Astrocyte (in vitro differentiated cells and primary cell): ENCODE results near the gene SEMA4D. TPM values are rescaled to one million over a fixed set of nuclear protein-coding genes. Genes with fewer than 3 reads are reported as not detected.

Source experiments
- DNase-seq: peaks from one replicate; pipeline ENCODE4 v3.0.0-alpha.2; 2010; ENCODE audit warnings: low read depth
- FAIRE-seq: peaks from 2 replicates; lab custom pipeline; 2011; peaks lifted over from hg19 to GRCh38; lab: Jason Lieb, UNC
- H2AFZ ChIP-seq: 2 replicates; pipeline ENCODE4 v1.6.0; 2012; ENCODE audit warnings: low read depth, low read length, inconsistent platforms
- H3K27ac ChIP-seq: 2 replicates; pipeline ENCODE4 v1.5.1; 2011; ENCODE audit warnings: low read depth, low read length, inconsistent platforms
- H3K27me3 ChIP-seq: 2 replicates; pipeline ENCODE4 v1.6.0; 2011; ENCODE audit warnings: low read length, inconsistent platforms; ENCODE audit not compliant: insufficient read depth
- H3K36me3 ChIP-seq: 2 replicates; pipeline ENCODE4 v1.5.1; 2011; ENCODE audit warnings: low read length, inconsistent platforms; ENCODE audit not compliant: insufficient read depth
- H3K4me1 ChIP-seq: 2 replicates; pipeline ENCODE4 v1.5.1; 2011; ENCODE audit warnings: low read length, inconsistent platforms; ENCODE audit not compliant: insufficient read depth
- H3K4me2 ChIP-seq: 2 replicates; pipeline ENCODE4 v1.6.0; 2012; ENCODE audit warnings: low read length, inconsistent platforms
- H3K4me3 ChIP-seq: 2 replicates; pipeline ENCODE4 v1.5.1; 2011; ENCODE audit warnings: low read depth, mild to moderate bottlenecking, low read length, inconsistent platforms; ENCODE audit not compliant: insufficient read depth
- H3K79me2 ChIP-seq: 2 replicates; pipeline ENCODE4 v1.6.0; 2012; ENCODE audit warnings: mild to moderate bottlenecking, low read length, inconsistent platforms; ENCODE audit not compliant: insufficient read depth
- H3K9ac ChIP-seq: 2 replicates; pipeline ENCODE4 v1.6.0; 2012; ENCODE audit warnings: mild to moderate bottlenecking, low read length, inconsistent platforms
- H3K9me3 ChIP-seq: 2 replicates; pipeline ENCODE4 v1.5.1; 2012; ENCODE audit warnings: low read depth, mild to moderate bottlenecking, low read length, inconsistent platforms; ENCODE audit not compliant: insufficient read depth
- H4K20me1 ChIP-seq: 2 replicates; pipeline ENCODE4 v1.6.0; 2012; ENCODE audit warnings: low read length, inconsistent platforms; ENCODE audit not compliant: insufficient read depth
- H3K27ac Mint-ChIP-seq: one replicate; pipeline ENCODE4 v1.8.0; 2021; ENCODE audit warnings: mild to moderate bottlenecking, mixed read lengths; ENCODE audit not compliant: unreplicated experiment
- H3K27me3 Mint-ChIP-seq: one replicate; pipeline ENCODE4 v1.8.0; 2021; ENCODE audit warnings: low read depth, mixed read lengths; ENCODE audit not compliant: unreplicated experiment
- H3K36me3 Mint-ChIP-seq: one replicate; pipeline ENCODE4 v1.8.0; 2021; ENCODE audit warnings: low read depth, mixed read lengths; ENCODE audit not compliant: unreplicated experiment
- H3K4me1 Mint-ChIP-seq: one replicate; pipeline ENCODE4 v1.8.0; 2021; ENCODE audit warnings: low read depth, mixed read lengths; ENCODE audit not compliant: unreplicated experiment
- H3K4me3 Mint-ChIP-seq: one replicate; pipeline ENCODE4 v1.8.0; 2021; ENCODE audit warnings: mild to moderate bottlenecking, moderate library complexity, mixed read lengths; ENCODE audit not compliant: unreplicated experiment
- H3K9me3 Mint-ChIP-seq: one replicate; pipeline ENCODE4 v1.8.0; 2021; ENCODE audit warnings: mild to moderate bottlenecking, mixed read lengths; ENCODE audit not compliant: unreplicated experiment
- CTCF ChIP-seq: IDR thresholded peaks from 2 replicates; pipeline ENCODE4 v1.5.1; 2011; ENCODE audit warnings: low read depth, mild to moderate bottlenecking, inconsistent platforms, low read length, moderate library complexity; ENCODE audit not compliant: insufficient read depth
- EZH2 ChIP-seq: IDR thresholded peaks from 2 replicates; pipeline ENCODE4 v1.6.1; 2012; ENCODE audit warnings: mild to moderate bottlenecking, low read length, inconsistent platforms; ENCODE audit not compliant: insufficient read depth
- total RNA-seq: library from RNA; stranded (reverse); gene quantifications from 2 replicates; pipeline ENCODE4 v1.2.1, GENCODE V29; 2021

SEMA4D gene
- total RNA-seq, 1 donor from 2014 or later, result 6.2 TPM

DNA sequence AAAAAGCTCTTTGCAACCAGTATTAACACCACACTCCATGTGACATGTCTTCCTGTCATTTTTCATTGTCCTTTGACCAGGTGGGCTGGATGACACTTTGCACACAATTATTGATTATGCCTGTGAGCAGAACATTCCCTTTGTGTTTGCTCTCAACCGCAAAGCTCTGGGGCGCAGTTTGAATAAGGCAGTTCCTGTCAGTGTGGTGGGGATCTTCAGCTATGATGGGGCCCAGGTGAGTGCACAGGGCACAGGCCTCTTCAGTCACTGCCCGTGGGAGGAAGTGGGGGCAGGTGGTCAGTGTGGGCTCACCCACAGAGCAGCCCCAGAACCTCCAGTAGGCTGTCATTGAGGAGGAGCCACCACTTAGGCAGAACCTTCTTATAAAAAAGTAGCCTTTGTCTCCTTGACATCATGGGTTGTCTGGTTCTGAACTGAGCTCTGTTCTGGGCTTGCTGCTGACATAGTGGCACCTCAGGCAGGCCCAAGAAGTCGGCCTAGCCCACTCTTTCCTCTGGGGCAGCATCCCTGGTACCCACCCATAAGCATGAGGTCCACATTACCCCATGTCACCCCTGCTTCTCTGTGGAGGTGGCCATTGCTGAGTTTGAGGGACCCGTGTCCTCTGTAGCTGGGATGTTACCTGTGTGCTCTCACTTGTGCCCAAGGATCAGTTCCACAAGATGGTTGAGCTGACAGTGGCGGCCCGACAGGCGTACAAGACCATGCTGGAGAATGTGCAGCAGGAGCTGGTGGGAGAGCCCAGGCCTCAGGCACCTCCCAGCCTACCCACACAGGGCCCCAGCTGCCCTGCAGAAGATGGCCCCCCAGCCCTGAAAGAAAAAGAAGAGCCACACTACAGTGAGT is 140.3 kb downstream of the SEMA4D start:
- DNase-seq (no peak), FAIRE-seq (no peak)
- Mint-ChIP-seq H3K4me3 (no peak overlapping the region), H3K9me3 (no peaks in the 10 kb centered on the region), H3K4me1 (peaks cover 3% of the 10 kb centered on the region), H3K27ac (no peak overlapping the region), H3K27me3 (no peaks in the 10 kb centered on the region), H3K36me3 (peaks cover 27% of the 10 kb centered on the region)
- H3K4me3 ChIP-seq, result no peak overlapping the region
- peaks cover 3% of the 10 kb centered on the region for H3K79me2 ChIP-seq
- H3K9ac ChIP-seq, result no peak overlapping the region
- TF ChIP-seq CTCF, result no peak
- no peak for TF ChIP-seq EZH2
- no peaks in the 10 kb centered on the region for H3K4me1 ChIP-seq
- no peak overlapping the region for H3K4me2 ChIP-seq
- no peak overlapping the region for H3K27ac ChIP-seq
- H4K20me1 ChIP-seq, result peaks cover 37% of the 10 kb centered on the region
- no peaks in the 10 kb centered on the region for H3K27me3 ChIP-seq
- H3K9me3 ChIP-seq, result no peaks in the 10 kb centered on the region
- H2AFZ ChIP-seq, result no peak overlapping the region
- peaks cover 55% of the 10 kb centered on the region for H3K36me3 ChIP-seq

GRCh38 chr9:89356782-89357181 is 141.1 kb downstream of the SEMA4D start:
- no peak overlapping the region for H3K27ac ChIP-seq
- Mint-ChIP-seq H3K27me3 (no peaks in the 10 kb centered on the region), H3K4me3 (no peak overlapping the region), H3K4me1 (peaks cover 3% of the 10 kb centered on the region), H3K9me3 (no peaks in the 10 kb centered on the region), H3K36me3 (peaks cover 31% of the 10 kb centered on the region), H3K27ac (no peak overlapping the region)
- no peak overlapping the region for H3K9ac ChIP-seq
- H3K36me3 ChIP-seq, result peaks cover 60% of the 10 kb centered on the region
- no peak for TF ChIP-seq CTCF
- TF ChIP-seq EZH2, result no peak
- no peak for DNase-seq
- no peaks in the 10 kb centered on the region for H3K4me1 ChIP-seq
- no peak overlapping the region for H3K4me2 ChIP-seq
- no peak overlapping the region for H3K4me3 ChIP-seq
- peaks cover 44% of the 10 kb centered on the region for H4K20me1 ChIP-seq
- no peak for FAIRE-seq
- H3K9me3 ChIP-seq, result no peaks in the 10 kb centered on the region
- H2AFZ ChIP-seq, result no peak overlapping the region
- no peaks in the 10 kb centered on the region for H3K27me3 ChIP-seq
- H3K79me2 ChIP-seq, result peaks cover 3% of the 10 kb centered on the region

DNA sequence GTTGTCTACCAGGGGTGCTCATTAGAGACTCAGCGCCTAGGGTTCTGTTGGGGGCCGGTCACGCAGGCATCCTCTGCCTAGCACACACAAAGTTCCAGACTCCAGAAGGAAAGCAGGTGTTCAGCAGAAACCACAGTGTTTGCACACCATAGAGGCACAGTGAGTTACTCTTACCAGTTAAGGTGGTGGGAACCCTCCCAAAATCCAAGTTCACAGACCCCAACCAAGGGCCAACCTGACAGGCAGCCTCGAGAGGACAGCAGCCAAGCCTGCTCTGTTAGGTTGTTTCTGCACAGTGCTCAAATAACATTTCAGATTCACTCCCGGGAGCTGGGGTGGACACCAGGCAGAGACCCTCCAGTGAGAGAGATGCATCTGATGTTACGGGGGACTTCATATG is 143.4 kb downstream of the SEMA4D start:
- Mint-ChIP-seq H3K27ac (no peak overlapping the region), H3K4me1 (no peaks in the 10 kb centered on the region), H3K27me3 (no peaks in the 10 kb centered on the region), H3K9me3 (no peaks in the 10 kb centered on the region), H3K4me3 (no peak overlapping the region), H3K36me3 (peaks cover 31% of the 10 kb centered on the region)
- Histone ChIP-seq H2AFZ (no peak overlapping the region), H3K36me3 (peaks cover 56% of the 10 kb centered on the region), H3K4me3 (no peak overlapping the region), H3K27ac (no peak overlapping the region), H3K27me3 (no peaks in the 10 kb centered on the region), H3K79me2 (peaks cover 3% of the 10 kb centered on the region), H4K20me1 (peaks cover 46% of the 10 kb centered on the region), H3K9me3 (no peaks in the 10 kb centered on the region), H3K4me1 (no peaks in the 10 kb centered on the region), H3K4me2 (no peak overlapping the region), H3K9ac (no peak overlapping the region)
- DNase-seq (no peak), FAIRE-seq (no peak)
- TF ChIP-seq EZH2 (no peak), CTCF (no peak)
